GM21737 (cell line): ENCODE data around the gene ME3.

ENCODE experiments used
- ATAC-seq: cut with Tn5 transposase; IDR thresholded peaks from one replicate; pipeline ENCODE4 v1.9.1; 2021; ENCODE audit warnings: mild to moderate bottlenecking, moderate library complexity; ENCODE audit not compliant: unreplicated experiment

The ME3 gene

GRCh38 chr11:86497310-86497709 lies 175.1 kb downstream of the ME3 start:
- no peak for ATAC-seq

GRCh38 chr11:86495351-86495750 lies 177.1 kb downstream of the ME3 start:
- ATAC-seq, result no peak

DNA sequence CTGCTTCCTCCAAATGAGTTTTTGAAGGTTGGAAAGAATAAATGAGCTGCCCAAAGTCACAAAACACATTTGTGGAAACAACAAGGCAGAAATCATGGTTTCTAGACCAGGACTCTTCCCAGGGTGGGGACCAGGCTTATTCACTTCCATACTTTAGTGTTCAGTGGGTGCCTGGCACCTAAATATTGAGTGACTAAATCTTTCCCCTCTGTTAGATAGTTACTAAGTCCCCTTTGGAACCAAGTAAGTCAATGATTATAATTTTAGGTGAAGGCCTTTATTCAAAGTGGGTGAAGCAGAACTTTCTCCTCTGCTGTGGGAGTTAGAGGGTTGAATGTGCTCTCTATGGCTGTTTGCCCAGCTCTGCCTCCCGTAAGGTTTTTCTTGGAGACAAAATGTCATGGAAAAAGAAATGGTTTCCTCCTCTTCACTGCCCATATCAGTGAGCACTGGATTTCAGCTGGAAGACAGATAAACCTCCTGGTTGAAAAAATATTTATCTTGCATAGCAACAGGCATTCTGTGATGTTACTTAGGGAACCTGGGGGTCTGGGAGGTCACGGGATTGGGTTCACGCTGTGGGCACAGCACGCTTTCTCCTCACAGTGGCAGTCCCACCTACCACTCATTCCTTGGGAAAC lies 179.9 kb downstream of the ME3 start:
- ATAC-seq, result no peak

DNA sequence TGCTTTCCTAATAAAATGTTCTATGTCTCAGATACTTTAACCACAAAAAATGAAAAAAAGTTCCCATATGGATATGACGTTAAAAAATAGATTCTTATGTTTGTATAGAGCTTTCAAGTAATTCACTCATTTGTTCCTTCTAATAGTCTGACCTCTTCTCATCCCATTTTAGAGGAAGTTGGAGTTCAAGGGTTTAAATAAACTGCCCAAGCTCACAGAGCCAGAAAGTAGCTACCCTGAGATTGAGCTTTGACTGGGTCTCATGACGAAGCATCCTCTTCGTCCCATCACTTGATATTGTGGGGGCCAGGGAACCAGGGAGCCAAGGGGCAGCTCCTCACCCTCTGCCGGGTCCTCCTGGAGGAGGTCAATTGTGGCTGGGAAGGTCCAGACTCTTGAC lies 181.4 kb downstream of the ME3 start:
- no peak for ATAC-seq

DNA sequence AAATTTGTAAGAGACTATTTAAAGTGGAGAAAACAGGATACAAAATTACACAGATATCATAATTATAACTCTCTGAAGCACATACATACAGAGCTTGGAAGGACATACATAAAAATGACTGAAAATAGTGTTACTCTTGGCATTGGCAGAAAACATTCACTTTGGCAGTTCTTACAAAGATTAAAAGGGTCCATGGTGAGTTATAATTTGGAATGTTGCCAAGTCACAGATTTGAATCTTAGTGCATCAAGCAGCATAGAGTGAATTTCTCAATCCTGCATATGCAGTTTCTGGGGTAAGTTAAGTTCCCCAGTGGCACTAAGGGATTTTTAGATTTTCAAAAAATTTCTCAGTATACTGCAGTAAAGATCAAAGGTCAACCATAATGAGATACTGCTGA lies 181.8 kb downstream of the ME3 start:
- no peak for ATAC-seq

DNA sequence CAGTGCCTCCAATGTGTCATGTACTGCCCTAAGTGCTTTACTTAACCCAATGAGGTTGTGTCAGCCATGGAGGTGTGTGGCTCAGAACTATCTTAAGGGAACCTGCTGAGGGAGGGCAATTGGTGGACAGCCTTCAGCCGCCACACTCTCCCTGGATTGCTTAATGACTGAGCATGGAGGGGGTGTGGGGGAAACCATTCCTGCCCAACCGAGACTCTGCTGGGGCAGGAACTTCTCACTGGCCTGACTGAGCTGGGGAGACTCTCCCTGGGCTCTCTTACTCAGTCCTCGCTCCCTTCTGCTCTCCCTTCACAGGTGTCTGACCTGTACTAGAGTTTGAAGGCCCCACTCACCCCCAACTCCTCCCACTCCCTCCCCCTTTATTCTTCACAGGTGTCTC lies 183.0 kb downstream of the ME3 start:
- no peak for ATAC-seq

- ATAC-seq, result no peak
Observed at GRCh38 chr11:86488553-86488952, 183.9 kb downstream of the ME3 start.

- ATAC-seq, result no peak
Observed at GRCh38 chr11:86487671-86488070, 184.7 kb downstream of the ME3 start.

DNA sequence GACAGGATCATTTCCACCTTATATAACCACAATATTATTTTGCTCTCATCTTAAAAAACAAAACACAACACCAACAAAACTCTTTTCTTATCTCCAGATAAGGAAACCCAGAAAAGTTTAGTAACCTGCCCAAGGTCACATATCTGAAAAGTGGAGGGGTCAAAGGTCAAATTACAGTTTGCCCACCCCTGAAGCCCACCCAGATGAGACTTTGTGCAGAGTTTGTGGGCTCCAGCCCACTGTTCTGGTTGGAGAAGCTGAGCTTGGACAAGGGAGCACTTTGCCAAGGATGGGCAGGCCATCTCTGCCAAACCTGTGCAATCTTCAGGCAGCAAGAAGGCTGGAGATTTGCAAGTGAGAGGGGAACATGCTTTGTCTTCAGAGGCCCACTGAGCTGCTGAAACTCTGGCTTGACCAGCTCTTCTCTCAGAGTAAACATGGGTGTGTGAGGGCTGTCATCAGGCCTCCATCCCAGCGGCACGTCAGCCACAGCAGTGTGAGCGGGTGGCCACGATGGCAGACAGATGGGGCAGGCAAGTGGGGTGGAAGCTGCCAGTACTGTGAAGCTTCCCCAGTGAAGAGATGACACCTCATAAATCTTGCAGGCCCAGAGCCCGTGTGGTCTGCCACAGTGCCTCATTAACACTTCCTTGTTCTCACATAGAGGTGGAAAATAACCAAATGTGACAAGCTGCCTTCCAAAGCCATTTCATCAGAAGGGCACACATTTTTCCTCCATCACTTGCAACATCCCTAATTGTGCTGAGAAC lies 186.0 kb downstream of the ME3 start:
- ATAC-seq, result no peak

DNA sequence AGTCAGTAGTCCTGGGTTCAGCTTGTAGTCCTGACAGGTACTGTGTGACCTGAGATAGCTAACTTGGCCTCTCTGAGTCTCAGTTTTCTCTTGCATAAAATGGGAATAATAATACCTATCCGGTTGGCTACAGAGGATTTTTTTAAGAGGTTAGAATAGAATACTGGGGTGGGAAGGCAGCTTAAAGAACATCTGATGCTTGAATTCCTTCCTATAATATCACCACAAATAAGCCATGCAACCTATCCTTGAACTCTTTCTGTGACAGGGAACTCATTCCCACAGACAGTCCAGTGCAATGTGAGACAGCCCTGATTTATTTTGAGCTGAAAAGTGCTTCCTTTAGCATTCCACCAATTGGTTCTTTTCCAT lies 187.6 kb downstream of the ME3 start:
- no peak for ATAC-seq

GRCh38 chr11:86483940-86484794 lies 188.2 kb downstream of the ME3 start:
- ATAC-seq, result no peak

DNA sequence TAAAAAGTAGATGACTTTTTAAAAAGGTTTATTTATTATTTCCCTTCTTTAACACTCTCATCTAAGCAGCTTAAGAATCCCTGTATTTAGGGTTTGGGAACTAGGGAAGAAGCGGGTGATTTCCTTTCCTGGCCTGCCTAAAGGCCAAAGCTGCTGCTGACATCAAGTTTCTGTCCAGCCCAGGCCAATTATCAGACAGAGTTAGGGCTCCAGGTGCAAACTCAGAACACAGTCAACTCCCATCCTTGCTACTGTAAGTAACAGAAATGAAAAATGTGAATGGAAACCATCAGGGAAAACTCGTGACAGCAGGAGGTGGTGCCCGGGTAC lies 188.8 kb downstream of the ME3 start:
- ATAC-seq, result no peak

GRCh38 chr11:86482692-86483091 lies 189.7 kb downstream of the ME3 start:
- no peak for ATAC-seq

GRCh38 chr11:86481399-86481798 lies 191.0 kb downstream of the ME3 start:
- ATAC-seq, result no peak

GRCh38 chr11:86478348-86478747 lies 194.1 kb downstream of the ME3 start:
- no peak for ATAC-seq

- no peak for ATAC-seq
Observed at GRCh38 chr11:86477495-86478155, 194.8 kb downstream of the ME3 start.

- no peak for ATAC-seq
Observed at GRCh38 chr11:86476109-86476861, 196.1 kb downstream of the ME3 start.

DNA sequence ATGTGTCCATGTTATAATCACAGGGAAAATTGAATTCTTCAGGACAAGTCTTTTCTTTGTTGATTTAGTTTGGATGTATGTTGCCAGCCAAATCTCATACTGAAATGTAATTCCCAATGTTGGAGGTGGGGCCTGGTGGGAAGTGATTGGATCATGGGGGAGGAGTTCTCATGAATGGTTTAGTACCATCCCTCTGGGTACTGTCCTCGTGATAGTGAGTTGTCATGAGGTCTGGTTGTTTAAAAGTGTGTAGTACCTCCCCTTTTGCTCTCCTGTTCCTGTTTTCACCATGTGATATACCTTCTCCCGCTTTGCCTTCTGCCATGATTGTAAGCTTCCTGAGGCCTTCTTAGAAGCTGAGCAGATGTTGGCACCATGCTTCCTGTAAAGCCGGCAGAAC lies 197.4 kb downstream of the ME3 start:
- ATAC-seq, result no peak

DNA sequence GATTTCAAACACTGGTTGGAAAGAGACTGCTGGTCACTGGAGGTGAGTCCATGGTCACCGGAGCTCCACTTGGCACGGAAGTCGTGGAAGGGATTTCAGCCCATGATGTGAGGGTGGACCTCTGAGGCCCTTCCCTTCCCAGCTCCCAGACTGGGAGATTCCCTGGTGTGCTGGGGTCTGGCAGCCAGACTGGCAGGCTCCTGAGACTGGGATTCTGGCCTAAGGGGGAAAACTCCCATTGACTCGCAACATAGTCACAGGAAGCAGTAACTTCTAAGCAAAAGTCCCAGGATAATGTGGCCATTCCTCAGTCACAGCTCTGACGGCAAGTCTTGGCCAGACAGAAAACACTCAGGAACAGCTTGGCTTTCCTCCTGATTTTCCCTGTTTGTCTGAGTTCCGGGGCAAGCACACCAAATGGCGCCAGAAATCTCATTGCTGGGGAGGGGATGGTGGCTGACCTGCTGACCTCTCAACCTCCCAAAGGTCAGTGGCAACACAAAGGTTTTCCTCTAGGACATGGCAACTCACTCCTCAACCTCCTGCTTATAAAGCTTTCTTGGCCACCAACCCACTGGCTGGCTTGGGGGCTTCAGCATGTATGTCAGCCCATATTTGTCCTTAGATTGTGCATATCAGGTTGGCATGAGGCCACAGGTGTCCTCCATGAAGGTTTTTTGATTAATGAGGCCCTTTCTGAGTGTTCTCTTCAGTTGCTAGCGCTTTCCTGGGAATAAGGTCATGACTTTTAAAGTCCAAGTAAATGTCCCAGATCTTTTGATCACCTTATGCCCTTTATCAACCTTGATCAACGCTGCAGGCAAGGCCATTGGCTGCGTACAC lies 198.2 kb downstream of the ME3 start:
- ATAC-seq, result no peak
